NCI-H446 treated with DMSO at 0.1 percent for 48 hours (cell line): ENCODE data around the gene PLEKHG4B.
A peak's percentile ranks its signal among the peaks of the same experiment; 100 is the strongest.
"Not testable (repeated sequence)": the region's sequence is repeated elsewhere in the genome, so short reads cannot be mapped to it uniquely, and the experiment has no call there.

Experiments used
- DNase-seq: peaks from one replicate; lab custom pipeline; 2025; lab: John Stamatoyannopoulos, UW

The PLEKHG4B gene

GRCh38 chr5:189976-190365, 98.0 kb downstream of the PLEKHG4B start:
- DNase-seq: no peak

- DNase-seq: no peak
These were observed 98.5 kb downstream of the PLEKHG4B start for GRCh38 chr5:190366-191035.

- DNase-seq: peak; percentile 45
These were observed 99.3 kb downstream of the PLEKHG4B start, which contains the start of gene LRRC14B for GRCh38 chr5:191036-191948. Gene LRRC14B (plus strand): TSS chr5:191495. CDS start chr5:191539, 44 bp downstream.

GRCh38 chr5:191949-192690, 100.2 kb downstream of the PLEKHG4B start:
- no peak for DNase-seq

GRCh38 chr5:192691-192969, 100.7 kb downstream of the PLEKHG4B start:
- DNase-seq: no peak

GRCh38 chr5:192970-193831, 101.2 kb downstream of the PLEKHG4B start:
- DNase-seq: no peak

GRCh38 chr5:194102-194501, 102.1 kb downstream of the PLEKHG4B start:
- no peak for DNase-seq

- no peak for DNase-seq
These were observed 102.7 kb downstream of the PLEKHG4B start for GRCh38 chr5:194603-195209.

GRCh38 chr5:195401-196160, 103.6 kb downstream of the PLEKHG4B start:
- DNase-seq: no peak

- DNase-seq: no peak
These were observed 104.4 kb downstream of the PLEKHG4B start for GRCh38 chr5:196350-196749.

GRCh38 chr5:197031-197430, 105.1 kb downstream of the PLEKHG4B start:
- not testable (repeated sequence) for DNase-seq

GRCh38 chr5:197892-198489, 106.0 kb downstream of the PLEKHG4B start:
- no peak for DNase-seq

- no peak for DNase-seq
These were observed 106.7 kb downstream of the PLEKHG4B start for GRCh38 chr5:198516-199196.

GRCh38 chr5:199197-199949, 107.4 kb downstream of the PLEKHG4B start:
- no peak for DNase-seq

- DNase-seq: no peak
These were observed 108.1 kb downstream of the PLEKHG4B start for GRCh38 chr5:199950-200645.

GRCh38 chr5:200985-201384, 109.0 kb downstream of the PLEKHG4B start:
- no peak for DNase-seq

- DNase-seq: no peak
These were observed 109.7 kb downstream of the PLEKHG4B start for GRCh38 chr5:201672-202071.

- no peak for DNase-seq
These were observed 111.4 kb downstream of the PLEKHG4B start for GRCh38 chr5:203246-203930.
